ENCODE measurements around the gene NEK10. TPM values are rescaled to one million over a fixed set of nuclear protein-coding genes. Genes with fewer than 3 reads are reported as not detected.

Gene NEK10
- total RNA-seq, 4 donors from 2014 or later = 0.29 to 12.4 (median 0.61) TPM

DNA sequence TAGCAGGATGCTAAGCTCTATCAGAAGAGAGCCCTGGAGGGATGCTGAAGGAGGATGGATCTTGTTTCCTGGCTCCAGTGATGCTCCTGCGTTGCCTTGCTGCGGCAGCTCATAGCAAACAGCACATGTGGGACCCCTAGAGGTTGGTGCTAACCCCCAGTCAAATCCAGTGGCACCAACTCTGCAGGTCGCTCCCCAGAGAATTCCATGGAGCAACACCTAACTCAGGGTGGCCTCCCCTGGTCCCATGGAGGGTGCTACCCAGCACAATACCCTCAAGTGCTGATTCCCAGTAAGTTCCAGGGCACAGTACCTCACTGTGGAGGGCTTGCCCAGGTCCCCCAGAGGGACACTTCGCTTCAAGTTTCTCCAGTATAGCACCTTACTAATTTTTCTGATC is 231.2 kb downstream of the NEK10 start:
- WGBS, 2 donors = 88 to 90% methylated on average over 3 to 4 of the region's 4 CpGs
- Histone ChIP-seq H3K27ac (no peak overlapping the region), H3K4me1 (peaks cover 0 to 26% (median 0%) of the 10 kb centered on the region in 3 donors), H3K9me3 (peaks cover 0 to 2% (median 0%) of the 10 kb centered on the region in 3 donors), H3K36me3 (no peaks in the 10 kb centered on the region), H3K4me3 (no peak overlapping the region), H3K27me3 (no peaks in the 10 kb centered on the region)
- intact Hi-C loops (cut with DNase I) = loop anchor here (10.0 kb wide), 1 partner anchor 137 kb away; no protein-coding TSS in a partner anchor
- no peak for DNase-seq
- TF ChIP-seq, protein P1, sequence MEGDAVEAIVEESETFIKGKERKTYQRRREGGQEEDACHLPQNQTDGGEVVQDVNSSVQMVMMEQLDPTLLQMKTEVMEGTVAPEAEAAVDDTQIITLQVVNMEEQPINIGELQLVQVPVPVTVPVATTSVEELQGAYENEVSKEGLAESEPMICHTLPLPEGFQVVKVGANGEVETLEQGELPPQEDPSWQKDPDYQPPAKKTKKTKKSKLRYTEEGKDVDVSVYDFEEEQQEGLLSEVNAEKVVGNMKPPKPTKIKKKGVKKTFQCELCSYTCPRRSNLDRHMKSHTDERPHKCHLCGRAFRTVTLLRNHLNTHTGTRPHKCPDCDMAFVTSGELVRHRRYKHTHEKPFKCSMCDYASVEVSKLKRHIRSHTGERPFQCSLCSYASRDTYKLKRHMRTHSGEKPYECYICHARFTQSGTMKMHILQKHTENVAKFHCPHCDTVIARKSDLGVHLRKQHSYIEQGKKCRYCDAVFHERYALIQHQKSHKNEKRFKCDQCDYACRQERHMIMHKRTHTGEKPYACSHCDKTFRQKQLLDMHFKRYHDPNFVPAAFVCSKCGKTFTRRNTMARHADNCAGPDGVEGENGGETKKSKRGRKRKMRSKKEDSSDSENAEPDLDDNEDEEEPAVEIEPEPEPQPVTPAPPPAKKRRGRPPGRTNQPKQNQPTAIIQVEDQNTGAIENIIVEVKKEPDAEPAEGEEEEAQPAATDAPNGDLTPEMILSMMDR (IDR thresholded peaks at IDR 0.05) = no peak
- no peak for TF ChIP-seq POLR2A (IDR thresholded peaks at IDR 0.05)

DNA sequence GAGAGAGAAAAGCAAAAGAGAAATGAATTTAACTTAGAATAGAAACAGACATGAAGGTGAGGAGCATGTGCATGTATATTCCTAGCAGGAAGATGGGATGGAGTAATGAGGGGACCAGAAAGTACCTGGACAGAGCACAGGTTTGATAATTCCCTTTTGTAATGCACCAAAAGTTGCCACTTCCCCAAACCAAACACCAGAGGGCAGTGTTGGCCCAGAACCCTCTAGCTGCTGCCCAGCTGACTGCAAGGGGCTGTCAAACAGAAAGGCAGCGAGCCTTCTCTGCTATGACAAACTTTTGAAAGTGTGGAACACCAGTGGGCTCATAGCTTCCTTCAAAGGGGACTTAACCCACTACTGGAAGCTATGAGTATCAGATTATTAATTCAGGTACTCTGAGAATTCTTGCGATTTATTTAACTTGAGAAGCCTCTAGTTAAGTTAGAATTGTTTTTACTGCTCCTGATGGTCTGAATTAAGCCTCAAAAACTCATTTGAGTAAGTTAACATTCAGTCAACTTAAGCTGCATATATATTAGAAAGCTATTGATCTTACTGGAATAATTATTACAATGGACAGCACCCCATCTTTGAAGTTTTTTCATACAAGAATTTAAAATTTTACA is 234.9 kb downstream of the NEK10 start:
- H3K4me1 ChIP-seq = peaks cover 0 to 28% (median 0%) of the 10 kb centered on the region in 3 donors
- 36 to 48% methylated on average over 2 of the region's 2 CpGs for WGBS, 2 donors
- H3K9me3 ChIP-seq = no peaks in the 10 kb centered on the region
- H3K36me3 ChIP-seq = no peaks in the 10 kb centered on the region
- TF ChIP-seq, protein P1 (IDR thresholded peaks at IDR 0.05) = peak; percentile 63 to 88 (median 82)
- TF ChIP-seq POLR2A (IDR thresholded peaks at IDR 0.05) = no peak
- H3K4me3 ChIP-seq = no peak overlapping the region
- H3K27ac ChIP-seq = no peak overlapping the region
- no peaks in the 10 kb centered on the region for H3K27me3 ChIP-seq
- intact Hi-C loops (cut with DNase I) = loop anchor here (10.0 kb wide), 1 partner anchor 141 kb away; no protein-coding TSS in a partner anchor
- DNase-seq = no peak

DNA sequence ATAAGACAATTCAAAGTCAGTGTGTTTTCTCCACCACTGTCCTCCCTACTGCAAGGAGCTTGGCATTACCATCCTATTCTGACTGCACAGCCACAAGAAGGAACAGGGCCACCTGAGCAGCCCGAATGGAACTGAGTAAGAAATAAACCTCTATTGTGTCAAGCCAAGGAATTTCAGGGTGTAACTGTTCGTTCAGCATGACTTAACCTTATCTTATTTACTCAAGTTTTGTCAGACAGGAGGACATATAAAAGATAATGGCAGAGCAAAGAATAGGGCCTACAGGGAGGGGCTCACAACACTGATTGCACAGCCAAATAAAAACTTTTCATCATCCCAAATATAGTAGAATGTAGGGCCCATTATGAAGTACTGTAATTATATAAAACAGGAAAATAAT is 236.1 kb downstream of the NEK10 start:
- no peak for DNase-seq
- Histone ChIP-seq H3K4me3 (no peak overlapping the region), H3K9me3 (no peaks in the 10 kb centered on the region), H3K36me3 (no peaks in the 10 kb centered on the region), H3K4me1 (peaks cover 0 to 16% (median 0%) of the 10 kb centered on the region in 3 donors), H3K27ac (no peak overlapping the region), H3K27me3 (no peaks in the 10 kb centered on the region)
- intact Hi-C loops (cut with DNase I) = loop anchor here (10.0 kb wide), 1 partner anchor 142 kb away; no protein-coding TSS in a partner anchor
- 22 to 38% methylated on average over 2 of the region's 2 CpGs for WGBS, 2 donors
- TF ChIP-seq, protein P1 (IDR thresholded peaks at IDR 0.05) = no peak
- TF ChIP-seq POLR2A (IDR thresholded peaks at IDR 0.05) = no peak

DNA sequence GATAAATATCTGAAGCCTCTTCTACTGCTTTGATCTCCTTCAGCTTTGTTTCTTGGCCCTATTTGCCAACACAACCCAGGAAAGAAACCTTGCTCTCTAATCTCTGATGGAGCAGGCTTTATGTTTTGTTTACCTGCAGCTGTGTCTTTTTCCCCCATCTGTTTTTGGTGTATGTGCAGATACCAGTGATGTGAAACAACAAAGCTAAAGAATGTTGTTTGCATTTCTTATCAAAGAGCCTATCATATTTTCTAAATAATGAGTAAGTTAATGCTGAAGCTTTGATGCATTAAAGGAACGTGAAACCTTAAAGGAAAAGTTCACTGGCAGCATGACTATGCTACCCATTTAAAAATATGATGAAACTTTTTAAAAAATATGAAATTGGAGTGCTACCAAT is 238.4 kb downstream of the NEK10 start:
- 67 to 93% methylated on average over 1 of the region's 1 CpG for WGBS, 2 donors
- no peaks in the 10 kb centered on the region for H3K36me3 ChIP-seq
- intact Hi-C loops (cut with DNase I) = loop anchor here (10.0 kb wide), 1 partner anchor 144 kb away; no protein-coding TSS in a partner anchor
- TF ChIP-seq POLR2A (IDR thresholded peaks at IDR 0.05) = no peak
- TF ChIP-seq, protein P1 (IDR thresholded peaks at IDR 0.05) = no peak
- H3K27me3 ChIP-seq = no peaks in the 10 kb centered on the region
- DNase-seq = no peak
- no peak overlapping the region for H3K27ac ChIP-seq
- no peaks in the 10 kb centered on the region for H3K9me3 ChIP-seq
- H3K4me3 ChIP-seq = no peak overlapping the region
- H3K4me1 ChIP-seq = peaks cover 0 to 16% (median 0%) of the 10 kb centered on the region in 3 donors

DNA sequence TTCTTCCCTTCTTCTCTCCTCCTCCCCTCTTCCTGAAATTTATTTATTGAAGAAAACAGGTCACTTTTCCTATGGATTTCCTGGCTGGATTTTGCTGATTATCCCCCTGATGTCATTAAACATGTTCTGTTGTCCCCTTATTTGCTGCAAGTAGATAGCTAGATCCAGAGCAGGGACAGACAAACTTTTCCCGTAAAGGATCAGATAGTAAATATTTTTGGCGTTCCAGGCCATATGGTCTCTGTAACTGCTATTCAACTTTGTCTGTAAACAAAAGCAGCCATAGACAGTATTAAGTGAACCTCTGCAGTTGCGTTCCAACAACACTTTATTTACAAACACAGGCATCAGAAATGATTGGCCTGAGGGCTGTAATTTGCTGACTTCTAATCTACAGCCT is 241.3 kb downstream of the NEK10 start:
- no peak for TF ChIP-seq POLR2A (IDR thresholded peaks at IDR 0.05)
- TF ChIP-seq, protein P1 (IDR thresholded peaks at IDR 0.05) = no peak
- H3K36me3 ChIP-seq = no peaks in the 10 kb centered on the region
- H3K4me3 ChIP-seq = no peak overlapping the region
- WGBS, 2 donors = 65 to 82% methylated on average over 3 of the region's 3 CpGs
- no peaks in the 10 kb centered on the region for H3K9me3 ChIP-seq
- no peaks in the 10 kb centered on the region for H3K27me3 ChIP-seq
- H3K4me1 ChIP-seq = peaks cover 0 to 2% (median 0%) of the 10 kb centered on the region in 3 donors
- intact Hi-C loops (cut with DNase I) = no loop called here
- no peak overlapping the region for H3K27ac ChIP-seq
- DNase-seq = no peak
